IPS-NIHi7 (cell line): ENCODE measurements around the gene OR10G6.
"Not testable (repeated sequence)": the region's sequence is repeated elsewhere in the genome, so short reads cannot be mapped to it uniquely, and the experiment has no call there.

Experiments
- DNase-seq: peaks from one replicate; pipeline ENCODE4 v3.0.0; 2012; ENCODE audit warnings: mixed read lengths; ENCODE audit errors: extremely low spot score

Gene OR10G6

GRCh38 chr11:123995119-123995518, at the start of gene OR10G6:
Gene OR10G6 (minus strand): TSS chr11:123995161. CDS start chr11:123995161, 0 bp downstream.
- no peak for DNase-seq

DNA sequence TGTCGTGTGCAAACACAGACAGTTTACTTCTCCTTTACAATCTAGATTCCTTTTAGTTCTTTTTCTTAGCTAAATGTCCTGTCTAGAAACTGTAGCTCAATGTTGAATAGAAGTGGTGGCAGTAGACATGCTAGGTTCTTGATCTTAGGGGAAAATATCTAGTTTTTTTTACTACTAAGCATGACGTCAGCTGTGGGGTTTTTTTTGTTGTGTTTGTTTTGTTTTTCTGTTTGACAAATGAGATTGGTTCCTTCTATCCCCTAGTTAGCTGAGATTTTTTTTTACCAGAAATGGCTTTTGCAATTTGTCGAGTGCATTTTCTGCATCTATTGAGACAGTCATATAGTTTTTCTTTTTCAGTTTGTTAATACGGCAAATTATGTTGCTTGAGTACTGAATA, 48.5 kb upstream of the OR10G6 start:
- no peak for DNase-seq

- DNase-seq = peak; percentile 35
Measured at GRCh38 chr11:124041254-124041653, 46.3 kb upstream of the OR10G6 start, which contains the start of gene OR10G7. Gene OR10G7 (minus strand): TSS chr11:124041325. CDS start chr11:124039001, 2,324 bp downstream.

- DNase-seq = no peak
Measured at GRCh38 chr11:124039557-124039956, 44.6 kb upstream of the OR10G6 start.

DNA sequence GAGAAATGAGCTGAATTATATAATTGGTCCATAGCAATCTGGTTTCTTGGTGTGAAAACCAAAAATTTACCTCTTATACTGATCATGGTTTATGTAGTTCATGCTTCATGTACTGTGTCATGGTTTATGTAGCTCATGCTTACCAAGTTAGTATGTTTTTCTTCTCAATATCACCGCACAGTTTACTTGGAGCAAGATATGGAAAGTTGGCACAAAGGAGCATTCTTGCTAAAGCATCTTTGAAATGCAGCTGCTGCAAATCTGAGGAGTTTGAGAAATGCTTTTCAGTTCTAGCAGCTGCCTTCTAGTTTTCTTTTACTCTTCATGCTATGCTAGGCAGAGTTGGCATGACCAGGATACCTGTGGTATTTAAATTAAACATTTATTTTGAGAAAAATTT, 41.7 kb upstream of the OR10G6 start:
- no peak for DNase-seq

GRCh38 chr11:124026498-124026897, 31.5 kb upstream of the OR10G6 start, which contains the start of gene OR10G8:
Gene OR10G8 (plus strand): TSS chr11:124026798. CDS start chr11:124029623, 2,825 bp downstream.
- no peak for DNase-seq

GRCh38 chr11:124015837-124016236, 20.9 kb upstream of the OR10G6 start:
- DNase-seq = not testable (repeated sequence)

- no peak for DNase-seq
Measured at GRCh38 chr11:124012697-124013096, 17.7 kb upstream of the OR10G6 start, which contains the start of gene OR10G4. Gene OR10G4 (plus strand): TSS chr11:124012997. CDS start chr11:124015575, 2,578 bp downstream.

DNA sequence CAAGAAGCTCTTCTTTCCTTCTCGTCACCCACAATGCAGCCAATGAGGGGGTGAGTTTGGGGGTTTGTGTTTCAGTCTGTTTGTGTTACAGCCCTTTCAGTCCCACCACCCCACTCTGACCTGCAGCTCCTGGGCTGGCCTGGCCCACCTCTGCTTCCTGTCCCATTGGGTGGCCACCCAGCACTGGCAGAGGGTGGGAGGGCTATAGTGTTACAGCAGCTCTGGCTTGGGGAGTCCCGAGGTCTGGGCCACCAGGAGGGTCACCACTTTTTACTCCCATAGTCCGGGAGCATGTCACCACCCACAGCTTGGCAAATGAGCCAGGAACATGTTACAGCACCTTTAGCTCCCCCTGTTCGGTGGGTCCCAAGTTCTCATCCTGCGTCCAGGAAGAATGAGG, 15.7 kb downstream of the OR10G6 start:
- no peak for DNase-seq

GRCh38 chr11:123977731-123978347, 17.1 kb downstream of the OR10G6 start, which contains the start of gene OR10S1:
Gene OR10S1 (minus strand): TSS chr11:123977781. CDS start chr11:123977664, 117 bp downstream.
- DNase-seq = no peak

DNA sequence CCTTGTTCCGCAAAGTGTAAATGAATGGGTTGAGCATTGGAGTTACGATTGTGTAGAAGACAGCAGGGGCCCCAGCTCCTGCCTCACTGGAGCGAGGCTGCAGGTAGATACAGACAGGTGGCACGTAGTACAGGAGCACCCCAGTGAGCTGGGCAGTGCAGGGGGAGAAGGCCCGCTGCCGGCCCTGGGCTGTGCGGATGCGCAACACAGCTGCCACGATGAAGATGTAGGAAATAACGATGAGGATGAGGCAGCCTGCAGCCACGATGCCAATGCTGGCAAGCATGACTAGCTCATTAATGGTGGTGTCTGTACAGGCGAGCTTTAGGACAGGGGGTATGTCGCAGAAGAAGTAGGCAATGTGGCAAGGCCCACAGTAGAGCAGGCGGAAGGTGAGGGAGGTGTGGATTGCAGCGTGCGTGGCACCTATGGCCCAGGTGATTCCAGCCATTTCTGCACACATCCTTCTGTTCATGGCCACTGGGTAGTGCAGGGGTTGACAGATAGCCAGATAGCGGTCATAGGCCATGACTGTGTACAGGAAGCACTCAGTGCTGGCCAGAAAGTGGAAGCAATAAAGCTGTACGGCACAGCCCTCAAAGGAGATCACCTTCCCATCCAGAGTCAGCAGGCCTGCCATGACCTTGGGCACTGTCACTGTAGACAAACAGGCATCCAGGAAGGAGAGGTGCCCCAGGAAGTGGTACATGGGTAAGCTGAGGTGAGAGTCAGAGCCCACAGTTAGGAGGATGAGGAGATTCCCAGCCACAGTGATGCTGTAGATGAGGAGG, 18.0 kb downstream of the OR10G6 start:
- DNase-seq = no peak

DNA sequence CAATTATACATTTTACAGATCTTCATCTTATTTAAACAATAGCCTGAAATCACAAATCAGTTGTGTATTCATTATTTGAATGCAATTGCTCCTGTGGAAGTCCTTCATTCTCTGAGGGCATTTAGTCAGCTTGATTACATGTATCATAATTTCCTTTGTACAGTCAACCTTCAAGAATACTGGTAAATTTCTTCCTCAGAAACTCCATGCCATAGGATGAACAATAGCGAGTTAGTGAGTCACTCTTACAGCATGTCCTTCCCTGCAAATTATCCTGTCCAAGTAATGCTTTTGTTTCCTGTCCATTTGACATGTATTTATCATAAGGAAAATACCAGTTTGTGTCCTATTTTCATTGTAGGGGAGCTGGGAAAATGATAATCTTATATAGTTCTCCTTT, 21.1 kb downstream of the OR10G6 start:
- no peak for DNase-seq

- no peak for DNase-seq
Measured at GRCh38 chr11:123956752-123957151, 38.2 kb downstream of the OR10G6 start.

- DNase-seq = no peak
Measured at GRCh38 chr11:123945132-123945531, 49.8 kb downstream of the OR10G6 start.
